Upper lobe of left lung (tissue), 4 donors: ENCODE measurements around the gene KRT3.

Experiments used
- EP300 ChIP-seq, 4 donors: sonication (generic); formaldehyde crosslinking; IDR thresholded peaks; one replicate each; pipeline ENCODE4 v1.5.1; 2017; ENCODE audit warnings: antibody characterized with exemption in 4 of 4, control low read depth in 2 of 4
- POLR2AphosphoS5 ChIP-seq, 2 donors: sonication (generic); formaldehyde crosslinking; IDR thresholded peaks; one replicate each; pipeline ENCODE4 v1.5.1; 2017; ENCODE audit warnings: antibody characterized with exemption in 2 of 2

- no peak for TF ChIP-seq POLR2AphosphoS5 (IDR thresholded peaks at IDR 0.05)
- no peak for TF ChIP-seq EP300 (IDR thresholded peaks at IDR 0.05)
Measured at GRCh38 chr12:52806821-52807543, 11.1 kb upstream of the KRT3 start.
